ENCODE results near the gene ADGRG1.
"Not testable (repeated sequence)": the region's sequence is repeated elsewhere in the genome, so short reads cannot be mapped to it uniquely, and the experiment has no call there.

Gene ADGRG1

DNA sequence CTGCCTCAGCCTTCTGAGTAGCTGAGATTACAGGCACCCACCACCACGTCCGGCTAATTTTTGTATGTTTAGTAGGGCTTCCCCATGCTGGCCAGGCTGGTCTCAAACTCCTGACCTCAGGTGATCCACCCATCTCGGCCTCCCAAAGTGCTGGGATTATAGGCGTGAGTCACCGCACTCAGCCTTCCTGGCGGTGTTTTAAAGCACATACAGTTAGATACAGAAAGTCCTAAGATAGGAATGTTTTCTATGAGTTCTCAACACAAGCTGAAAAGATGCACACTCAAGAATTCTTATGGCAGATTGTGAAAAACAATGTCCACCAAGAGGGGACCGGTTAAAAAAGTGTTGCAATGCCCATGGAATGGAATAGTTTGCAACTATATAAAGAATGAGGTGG is 43.0 kb downstream of the ADGRG1 start:
- not testable (repeated sequence) for H3K14ac ChIP-seq (ENCODE audit: low read length); H2BK12ac ChIP-seq (ENCODE audit: low read length); H3K36me3 ChIP-seq (ENCODE audit: control insufficient read depth in 1 of 2, insufficient read depth in 2 of 2, low read length in 2 of 2); H3K79me1 ChIP-seq (ENCODE audit: low read length); H4K91ac ChIP-seq (ENCODE audit: low read depth, low read length); H3K27me3 ChIP-seq (ENCODE audit: insufficient read depth, low read length); H3K27ac ChIP-seq (ENCODE audit: low read depth, low read length); H3K4me2 ChIP-seq (ENCODE audit: low read length); H3K9ac ChIP-seq (ENCODE audit: low read length); H3K9me3 ChIP-seq (ENCODE audit: insufficient read depth, low read depth, low read length); H3K79me2 ChIP-seq (ENCODE audit: control insufficient read depth, insufficient read depth, low read length, poor library complexity); H3K23ac ChIP-seq (ENCODE audit: low read length); H2BK5ac ChIP-seq (ENCODE audit: low read depth, low read length, poor library complexity); H2AFZ ChIP-seq (ENCODE audit: insufficient read depth, low read length, poor library complexity); H3K4me3 ChIP-seq (ENCODE audit: low read depth, low read length); H4K8ac ChIP-seq (ENCODE audit: low read depth, low read length); H3K18ac ChIP-seq (ENCODE audit: low read length); H2AK5ac ChIP-seq (ENCODE audit: low read length); H2BK120ac ChIP-seq (ENCODE audit: insufficient read depth, low read length, poor library complexity); H3K4me1 ChIP-seq (ENCODE audit: control insufficient read depth in 1 of 2, insufficient read depth in 2 of 2, low read length in 2 of 2); H3K4ac ChIP-seq (ENCODE audit: low read depth, low read length); H4K12ac ChIP-seq (ENCODE audit: low read depth, low read length)
- no CpG with 5 or more reads among the region's 7 CpGs for WGBS (ENCODE audit: extremely low coverage, insufficient coverage, insufficient read length)
- peak; percentile 88 to 95 for DNase-seq

GRCh38 chr16:57672416-57672815 is 44.0 kb downstream of the ADGRG1 start:
- Histone ChIP-seq H3K79me1 (ENCODE audit: low read length) (no peaks in the 10 kb centered on the region), H2BK5ac (ENCODE audit: low read depth, low read length, poor library complexity) (no peak overlapping the region), H3K27ac (ENCODE audit: low read depth, low read length) (no peak overlapping the region), H3K9me3 (ENCODE audit: insufficient read depth, low read depth, low read length) (no peaks in the 10 kb centered on the region), H2BK12ac (ENCODE audit: low read length) (no peak overlapping the region), H4K12ac (ENCODE audit: low read depth, low read length) (no peak overlapping the region), H3K9ac (ENCODE audit: low read length) (no peak overlapping the region), H4K91ac (ENCODE audit: low read depth, low read length) (no peak overlapping the region), H2AFZ (ENCODE audit: insufficient read depth, low read length, poor library complexity) (no peak overlapping the region), H3K23ac (ENCODE audit: low read length) (no peak overlapping the region), H3K4me1 (ENCODE audit: control insufficient read depth in 1 of 2, insufficient read depth in 2 of 2, low read length in 2 of 2) (peaks cover 6% of the 10 kb centered on the region in 2 experiments), H3K4ac (ENCODE audit: low read depth, low read length) (no peak overlapping the region), H3K4me2 (ENCODE audit: low read length) (no peak overlapping the region), H3K4me3 (ENCODE audit: low read depth, low read length) (no peak overlapping the region), H4K8ac (ENCODE audit: low read depth, low read length) (no peak overlapping the region), H3K79me2 (ENCODE audit: control insufficient read depth, insufficient read depth, low read length, poor library complexity) (no peaks in the 10 kb centered on the region), H3K27me3 (ENCODE audit: insufficient read depth, low read length) (no peaks in the 10 kb centered on the region), H2BK120ac (ENCODE audit: insufficient read depth, low read length, poor library complexity) (no peak overlapping the region), H3K14ac (ENCODE audit: low read length) (no peak overlapping the region), H3K36me3 (ENCODE audit: control insufficient read depth in 1 of 2, insufficient read depth in 2 of 2, low read length in 2 of 2) (no peaks in the 10 kb centered on the region), H3K18ac (ENCODE audit: low read length) (no peak overlapping the region), H2AK5ac (ENCODE audit: low read length) (no peak overlapping the region)
- no CpG with 5 or more reads among the region's 3 CpGs for WGBS (ENCODE audit: extremely low coverage, insufficient coverage, insufficient read length)
- DNase-seq: peak; percentile 69 to 94

GRCh38 chr16:57672824-57673223 is 44.4 kb downstream of the ADGRG1 start:
- Histone ChIP-seq H4K8ac (ENCODE audit: low read depth, low read length) (no peak overlapping the region), H4K91ac (ENCODE audit: low read depth, low read length) (no peak overlapping the region), H3K18ac (ENCODE audit: low read length) (no peak overlapping the region), H2AFZ (ENCODE audit: insufficient read depth, low read length, poor library complexity) (no peak overlapping the region), H2BK5ac (ENCODE audit: low read depth, low read length, poor library complexity) (no peak overlapping the region), H3K9ac (ENCODE audit: low read length) (no peak overlapping the region), H3K4ac (ENCODE audit: low read depth, low read length) (no peak overlapping the region), H4K12ac (ENCODE audit: low read depth, low read length) (no peak overlapping the region), H2BK12ac (ENCODE audit: low read length) (no peak overlapping the region), H3K4me3 (ENCODE audit: low read depth, low read length) (no peak overlapping the region), H2BK120ac (ENCODE audit: insufficient read depth, low read length, poor library complexity) (no peak overlapping the region), H3K4me2 (ENCODE audit: low read length) (no peak overlapping the region), H3K14ac (ENCODE audit: low read length) (no peak overlapping the region), H3K79me2 (ENCODE audit: control insufficient read depth, insufficient read depth, low read length, poor library complexity) (no peaks in the 10 kb centered on the region), H3K36me3 (ENCODE audit: control insufficient read depth in 1 of 2, insufficient read depth in 2 of 2, low read length in 2 of 2) (no peaks in the 10 kb centered on the region), H3K4me1 (ENCODE audit: control insufficient read depth in 1 of 2, insufficient read depth in 2 of 2, low read length in 2 of 2) (peaks cover 3 to 5% of the 10 kb centered on the region in 2 experiments), H3K27ac (ENCODE audit: low read depth, low read length) (no peak overlapping the region), H3K27me3 (ENCODE audit: insufficient read depth, low read length) (no peaks in the 10 kb centered on the region), H3K79me1 (ENCODE audit: low read length) (no peaks in the 10 kb centered on the region), H2AK5ac (ENCODE audit: low read length) (no peak overlapping the region), H3K23ac (ENCODE audit: low read length) (no peak overlapping the region), H3K9me3 (ENCODE audit: insufficient read depth, low read depth, low read length) (no peaks in the 10 kb centered on the region)
- WGBS (ENCODE audit: extremely low coverage, insufficient coverage, insufficient read length): no CpG with 5 or more reads among the region's 2 CpGs
- no peak for DNase-seq

GRCh38 chr16:57675741-57676551 is 47.5 kb downstream of the ADGRG1 start:
- H3K79me2 ChIP-seq (ENCODE audit: control insufficient read depth, insufficient read depth, low read length, poor library complexity): no peaks in the 10 kb centered on the region
- no peak overlapping the region for H3K4ac ChIP-seq (ENCODE audit: low read depth, low read length)
- no peaks in the 10 kb centered on the region for H3K27me3 ChIP-seq (ENCODE audit: insufficient read depth, low read length)
- H3K18ac ChIP-seq (ENCODE audit: low read length): no peak overlapping the region
- H3K9me3 ChIP-seq (ENCODE audit: insufficient read depth, low read depth, low read length): no peaks in the 10 kb centered on the region
- no peak overlapping the region for H3K27ac ChIP-seq (ENCODE audit: low read depth, low read length)
- H2AFZ ChIP-seq (ENCODE audit: insufficient read depth, low read length, poor library complexity): no peak overlapping the region
- H4K91ac ChIP-seq (ENCODE audit: low read depth, low read length): no peak overlapping the region
- no peaks in the 10 kb centered on the region for H3K36me3 ChIP-seq (ENCODE audit: control insufficient read depth in 1 of 2, insufficient read depth in 2 of 2, low read length in 2 of 2)
- no peaks in the 10 kb centered on the region for H3K4me1 ChIP-seq (ENCODE audit: control insufficient read depth in 1 of 2, insufficient read depth in 2 of 2, low read length in 2 of 2)
- H3K9ac ChIP-seq (ENCODE audit: low read length): no peak overlapping the region
- no peaks in the 10 kb centered on the region for H3K79me1 ChIP-seq (ENCODE audit: low read length)
- H2BK5ac ChIP-seq (ENCODE audit: low read depth, low read length, poor library complexity): no peak overlapping the region
- no peak overlapping the region for H3K4me3 ChIP-seq (ENCODE audit: low read depth, low read length)
- no peak overlapping the region for H2BK120ac ChIP-seq (ENCODE audit: insufficient read depth, low read length, poor library complexity)
- H3K4me2 ChIP-seq (ENCODE audit: low read length): no peak overlapping the region
- DNase-seq: peak; percentile 52 to 58
- no peak overlapping the region for H4K12ac ChIP-seq (ENCODE audit: low read depth, low read length)
- no peak overlapping the region for H2AK5ac ChIP-seq (ENCODE audit: low read length)
- no peak overlapping the region for H3K23ac ChIP-seq (ENCODE audit: low read length)
- no peak overlapping the region for H4K8ac ChIP-seq (ENCODE audit: low read depth, low read length)
- H2BK12ac ChIP-seq (ENCODE audit: low read length): no peak overlapping the region
- WGBS (ENCODE audit: extremely low coverage, insufficient coverage, insufficient read length): no CpG with 5 or more reads among the region's 12 CpGs
- H3K14ac ChIP-seq (ENCODE audit: low read length): no peak overlapping the region
